T-helper 1 cell treated with Interleukin-12 subunit alpha and Interleukin-12 subunit beta and Interleukin-4 antibody, amounts not matched to agents 30 μg/mL and 1 μg/mL, for 36 hours (primary cell): ENCODE measurements around the gene CDKN2A.
A peak's percentile ranks its signal among the peaks of the same experiment; 100 is the strongest.

Experiments used
- H3K27ac Mint-ChIP-seq: one replicate; pipeline ENCODE4 v1.8.0; 2021; ENCODE audit warnings: mild to moderate bottlenecking, mixed read lengths
- H3K27me3 Mint-ChIP-seq: one replicate; pipeline ENCODE4 v1.8.0; 2021; ENCODE audit warnings: low read depth, mixed read lengths
- H3K36me3 Mint-ChIP-seq: one replicate; pipeline ENCODE4 v1.8.0; 2021; ENCODE audit warnings: low read depth, mixed read lengths
- H3K4me1 Mint-ChIP-seq: one replicate; pipeline ENCODE4 v1.8.0; 2021; ENCODE audit warnings: low read depth, mixed read lengths
- H3K4me3 Mint-ChIP-seq: one replicate; pipeline ENCODE4 v1.8.0; 2021; ENCODE audit warnings: mild to moderate bottlenecking, moderate library complexity, mixed read lengths
- H3K9me3 Mint-ChIP-seq: one replicate; pipeline ENCODE4 v1.8.0; 2021; ENCODE audit warnings: mixed read lengths

Gene CDKN2A

GRCh38 chr9:22028394-22028793, 34.2 kb upstream of the CDKN2A start:
- no peaks in the 10 kb centered on the region for H3K36me3 Mint-ChIP-seq
- H3K4me3 Mint-ChIP-seq: no peak overlapping the region
- H3K4me1 Mint-ChIP-seq: peaks cover 9% of the 10 kb centered on the region
- H3K27ac Mint-ChIP-seq: no peak overlapping the region
- peaks cover 54% of the 10 kb centered on the region for H3K27me3 Mint-ChIP-seq
- H3K9me3 Mint-ChIP-seq: no peaks in the 10 kb centered on the region

- no peak overlapping the region for H3K4me3 Mint-ChIP-seq
These were observed 32.5 kb upstream of the CDKN2A start for GRCh38 chr9:22026696-22027095.

GRCh38 chr9:22022396-22022795, 28.2 kb upstream of the CDKN2A start:
- peaks cover 5% of the 10 kb centered on the region for H3K36me3 Mint-ChIP-seq
- no peak overlapping the region for H3K4me3 Mint-ChIP-seq
- H3K9me3 Mint-ChIP-seq: peaks cover 9% of the 10 kb centered on the region
- no peak overlapping the region for H3K27ac Mint-ChIP-seq
- H3K4me1 Mint-ChIP-seq: peaks cover 3% of the 10 kb centered on the region
- H3K27me3 Mint-ChIP-seq: peaks cover 64% of the 10 kb centered on the region

More at GRCh38 chr9:22026696-22027095, 32.5 kb upstream of the CDKN2A start:
- no peak overlapping the region for H3K27ac Mint-ChIP-seq
- H3K4me1 Mint-ChIP-seq: peaks cover 10% of the 10 kb centered on the region
- no peaks in the 10 kb centered on the region for H3K36me3 Mint-ChIP-seq
- H3K9me3 Mint-ChIP-seq: peaks cover 3% of the 10 kb centered on the region
- peaks cover 62% of the 10 kb centered on the region for H3K27me3 Mint-ChIP-seq

- Mint-ChIP-seq H3K9me3 (no peaks in the 10 kb centered on the region), H3K27ac (no peak overlapping the region), H3K4me1 (peaks cover 17% of the 10 kb centered on the region), H3K36me3 (peaks cover 4% of the 10 kb centered on the region), H3K4me3 (no peak overlapping the region), H3K27me3 (peaks cover 62% of the 10 kb centered on the region)
These were observed 16.9 kb upstream of the CDKN2A start for GRCh38 chr9:22010866-22011625.

GRCh38 chr9:22009506-22009867, 15.3 kb upstream of the CDKN2A start:
- H3K27me3 Mint-ChIP-seq: peaks cover 78% of the 10 kb centered on the region

DNA sequence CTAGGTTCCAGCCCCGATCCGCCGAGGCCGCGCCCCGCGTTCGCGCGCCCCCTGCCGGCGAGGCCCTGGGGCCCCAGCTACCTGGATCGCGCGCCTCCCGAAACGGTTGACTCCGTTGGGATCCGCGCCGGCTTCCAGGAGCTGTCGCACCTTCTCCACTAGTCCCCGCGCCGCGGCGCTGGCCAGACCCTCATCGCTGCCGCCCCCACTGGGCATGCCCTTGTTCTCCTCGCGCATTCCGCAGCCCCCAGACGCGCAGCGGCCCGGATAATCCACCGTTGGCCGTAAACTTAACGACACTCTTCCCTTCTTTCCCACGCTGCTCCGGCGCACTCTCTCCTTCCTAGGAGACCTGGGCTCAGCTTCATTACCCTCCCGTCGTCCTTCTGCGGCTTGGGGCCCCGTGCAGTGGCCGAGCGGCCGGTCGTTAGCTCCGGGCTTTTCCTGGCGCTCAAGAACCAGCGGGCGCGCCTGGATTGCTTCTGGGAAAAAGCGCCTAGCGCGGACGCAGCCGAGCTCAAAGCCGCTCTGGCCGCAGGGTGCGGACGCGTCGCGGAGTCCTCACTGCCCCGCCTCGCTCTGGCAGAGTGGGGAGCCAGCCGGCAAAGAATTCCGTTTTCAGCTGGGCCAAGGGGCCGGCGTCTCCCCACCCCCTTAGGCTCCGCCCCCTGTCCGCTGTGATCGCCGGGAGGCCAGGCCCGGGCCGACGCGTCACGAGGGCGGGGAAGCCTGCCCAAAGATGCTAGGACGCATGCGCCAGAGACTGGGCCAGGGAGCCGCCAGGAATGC, 14.7 kb upstream of the CDKN2A start, which contains the start of gene CDKN2B:
Gene CDKN2B (minus strand): TSS at position 589 of the 789 bp plus-strand sequence. CDS start 352 bp downstream, at position 237.
- no peaks in the 10 kb centered on the region for H3K9me3 Mint-ChIP-seq
- H3K27ac Mint-ChIP-seq: peak within 1 kb of the TSS; percentile 74
- H3K27me3 Mint-ChIP-seq: peaks cover 84% of the 10 kb centered on the region
- H3K36me3 Mint-ChIP-seq: peaks cover 15% of the 10 kb centered on the region
- H3K4me1 Mint-ChIP-seq: peaks cover 30% of the 10 kb centered on the region
- peak within 1 kb of the TSS; percentile 89 for H3K4me3 Mint-ChIP-seq

More at GRCh38 chr9:22009506-22009867, 15.3 kb upstream of the CDKN2A start:
- peak overlapping the region; percentile 89 for H3K4me3 Mint-ChIP-seq
- H3K27ac Mint-ChIP-seq: no peak overlapping the region
- peaks cover 30% of the 10 kb centered on the region for H3K4me1 Mint-ChIP-seq
- H3K9me3 Mint-ChIP-seq: no peaks in the 10 kb centered on the region
- peaks cover 15% of the 10 kb centered on the region for H3K36me3 Mint-ChIP-seq

DNA sequence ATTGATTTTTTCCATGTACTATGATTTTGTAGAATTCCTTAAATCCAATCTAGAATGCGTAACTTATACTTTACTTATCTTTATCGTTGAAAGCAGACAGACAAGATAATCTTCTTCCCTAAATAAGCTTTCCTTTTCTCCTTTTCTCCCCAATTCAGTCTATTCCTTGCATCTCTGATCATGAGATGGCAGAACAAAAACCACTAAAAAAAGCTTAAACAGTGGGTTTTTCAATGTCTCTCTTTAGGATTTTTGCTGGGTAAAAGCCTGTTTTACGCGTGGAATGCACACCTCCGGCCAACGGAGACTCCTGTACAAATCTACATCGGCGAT, 14.2 kb upstream of the CDKN2A start:
- H3K9me3 Mint-ChIP-seq: no peaks in the 10 kb centered on the region
- H3K27ac Mint-ChIP-seq: no peak overlapping the region
- H3K36me3 Mint-ChIP-seq: peaks cover 15% of the 10 kb centered on the region
- H3K4me3 Mint-ChIP-seq: peak overlapping the region; percentile 89
- H3K27me3 Mint-ChIP-seq: peaks cover 83% of the 10 kb centered on the region
- H3K4me1 Mint-ChIP-seq: peaks cover 30% of the 10 kb centered on the region

- H3K27ac Mint-ChIP-seq: no peak overlapping the region
- H3K27me3 Mint-ChIP-seq: peaks cover 88% of the 10 kb centered on the region
- peak overlapping the region; percentile 38 for H3K4me3 Mint-ChIP-seq
- peaks cover 15% of the 10 kb centered on the region for H3K36me3 Mint-ChIP-seq
- no peaks in the 10 kb centered on the region for H3K9me3 Mint-ChIP-seq
- H3K4me1 Mint-ChIP-seq: peaks cover 30% of the 10 kb centered on the region
These were observed 11.8 kb upstream of the CDKN2A start for GRCh38 chr9:22005702-22006606.

GRCh38 chr9:22005021-22005701, 11.0 kb upstream of the CDKN2A start:
- Mint-ChIP-seq H3K27me3 (peaks cover 87% of the 10 kb centered on the region), H3K4me3 (peak overlapping the region; percentile 26), H3K36me3 (peaks cover 15% of the 10 kb centered on the region), H3K9me3 (no peaks in the 10 kb centered on the region), H3K27ac (peak overlapping the region; percentile 38), H3K4me1 (peaks cover 29% of the 10 kb centered on the region)

DNA sequence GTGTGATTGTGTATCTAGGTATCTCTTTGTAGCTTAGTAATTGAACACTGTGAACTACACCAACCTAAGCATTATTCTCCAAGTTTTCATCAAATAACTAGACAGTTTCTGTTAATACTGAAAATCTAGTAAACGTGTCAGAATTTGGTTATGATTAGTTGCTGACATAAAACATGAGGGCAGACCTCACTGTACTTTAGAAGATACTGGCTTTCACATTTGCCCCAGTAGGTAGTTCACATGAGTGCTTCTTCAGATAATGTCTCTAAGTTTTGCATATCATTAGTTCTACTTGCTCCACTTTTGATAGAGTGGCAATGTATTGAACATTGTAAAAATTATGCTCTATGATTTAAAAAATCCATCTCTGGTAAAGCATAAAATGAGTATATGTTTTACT, 7.8 kb upstream of the CDKN2A start:
- Mint-ChIP-seq H3K27ac (no peak overlapping the region), H3K27me3 (peaks cover 90% of the 10 kb centered on the region), H3K36me3 (peaks cover 16% of the 10 kb centered on the region), H3K9me3 (no peaks in the 10 kb centered on the region), H3K4me1 (peaks cover 19% of the 10 kb centered on the region), H3K4me3 (no peak overlapping the region)

GRCh38 chr9:21998026-21998425, 3.8 kb upstream of the CDKN2A start:
- peaks cover 12% of the 10 kb centered on the region for H3K36me3 Mint-ChIP-seq
- H3K4me1 Mint-ChIP-seq: peaks cover 15% of the 10 kb centered on the region
- H3K27me3 Mint-ChIP-seq: peaks cover 68% of the 10 kb centered on the region
- no peak overlapping the region for H3K27ac Mint-ChIP-seq
- no peak overlapping the region for H3K4me3 Mint-ChIP-seq
- H3K9me3 Mint-ChIP-seq: no peaks in the 10 kb centered on the region

DNA sequence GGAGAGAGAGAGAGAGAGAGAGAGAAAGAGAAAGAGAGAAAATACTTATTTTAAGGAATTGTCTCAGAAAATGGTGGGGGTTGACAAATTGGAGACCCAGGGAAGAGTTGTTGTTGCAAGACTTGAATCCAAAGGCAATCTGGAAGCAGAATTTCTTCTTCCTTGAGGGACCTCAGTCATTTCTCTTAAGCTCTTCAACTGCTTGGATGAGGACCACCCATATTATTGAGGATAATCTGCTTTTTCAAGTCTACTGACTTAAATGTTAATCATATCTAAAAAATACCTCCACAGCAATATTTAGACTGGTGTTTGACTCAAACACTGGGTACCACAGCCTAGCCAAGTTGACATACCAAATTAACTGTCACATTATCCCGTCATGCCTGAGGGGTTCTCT, 3.3 kb upstream of the CDKN2A start:
- no peaks in the 10 kb centered on the region for H3K9me3 Mint-ChIP-seq
- H3K4me1 Mint-ChIP-seq: peaks cover 16% of the 10 kb centered on the region
- peaks cover 63% of the 10 kb centered on the region for H3K27me3 Mint-ChIP-seq
- H3K4me3 Mint-ChIP-seq: no peak overlapping the region
- peaks cover 12% of the 10 kb centered on the region for H3K36me3 Mint-ChIP-seq
- no peak overlapping the region for H3K27ac Mint-ChIP-seq

- H3K36me3 Mint-ChIP-seq: peaks cover 12% of the 10 kb centered on the region
- H3K27ac Mint-ChIP-seq: no peak overlapping the region
- peaks cover 16% of the 10 kb centered on the region for H3K4me1 Mint-ChIP-seq
- peaks cover 57% of the 10 kb centered on the region for H3K27me3 Mint-ChIP-seq
- H3K4me3 Mint-ChIP-seq: peak overlapping the region; percentile 99
- H3K9me3 Mint-ChIP-seq: no peaks in the 10 kb centered on the region
These were observed 2.7 kb upstream of the CDKN2A start for GRCh38 chr9:21996858-21997257.

DNA sequence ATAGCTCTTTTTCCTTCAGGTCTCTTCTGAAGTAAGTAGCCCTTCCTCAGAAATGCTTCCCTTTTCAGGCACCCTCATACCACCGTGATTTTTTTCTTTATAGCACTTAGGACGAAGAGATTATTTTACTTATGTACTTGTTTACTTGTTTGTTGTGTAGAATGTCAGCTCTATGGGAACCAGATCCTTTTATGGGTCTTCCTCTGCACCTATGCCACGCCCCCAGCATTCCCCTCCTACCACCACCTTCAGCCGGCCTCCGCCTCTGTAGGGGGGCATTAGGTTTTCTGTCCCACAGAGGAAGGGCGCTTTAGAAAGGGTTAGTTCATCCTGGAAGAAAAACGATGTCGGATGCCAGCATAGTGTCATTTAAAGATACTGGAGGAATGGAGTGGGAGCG, 2.2 kb upstream of the CDKN2A start:
- Mint-ChIP-seq H3K27me3 (peaks cover 52% of the 10 kb centered on the region), H3K36me3 (peaks cover 12% of the 10 kb centered on the region), H3K4me3 (peak overlapping the region; percentile 99), H3K9me3 (no peaks in the 10 kb centered on the region), H3K4me1 (peaks cover 17% of the 10 kb centered on the region), H3K27ac (peak overlapping the region; percentile 72)
